WI38 (cell line): Measurements from ENCODE around the gene NKD1.

Experiments
- H3K4me3 ChIP-seq: 2 replicates; pipeline ENCODE4 v1.5.1; 2011; ENCODE audit warnings: low read depth, mild to moderate bottlenecking, control low read depth, low read length
- TF ChIP-seq, protein P1 (sequence below): IDR thresholded peaks from 2 replicates; pipeline ENCODE4 v1.5.1; 2012; ENCODE audit warnings: low read depth, mild to moderate bottlenecking, control low read depth, low read length

NKD1 gene

DNA sequence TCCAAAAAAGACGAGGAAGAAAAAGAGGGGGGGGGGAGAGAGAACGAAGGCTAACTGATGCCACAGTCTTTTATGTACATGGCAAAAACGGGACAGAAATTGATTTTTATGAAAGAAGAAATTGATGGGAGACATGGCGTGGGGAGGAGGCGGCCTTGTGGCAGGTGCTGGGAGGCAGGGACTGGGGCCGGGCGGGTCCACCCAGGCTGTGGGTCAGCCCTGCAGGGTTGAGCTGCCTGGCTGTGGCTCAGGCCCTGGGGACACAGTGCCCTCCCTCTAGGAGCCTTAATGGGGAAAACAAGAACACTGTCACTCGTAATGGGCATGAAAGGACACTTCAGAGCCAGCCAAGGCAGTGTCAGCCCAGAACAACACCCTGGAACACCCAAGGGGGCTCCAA lies 98.1 kb downstream of the NKD1 start:
- H3K4me3 ChIP-seq, result no peak overlapping the region
- TF ChIP-seq, protein P1, sequence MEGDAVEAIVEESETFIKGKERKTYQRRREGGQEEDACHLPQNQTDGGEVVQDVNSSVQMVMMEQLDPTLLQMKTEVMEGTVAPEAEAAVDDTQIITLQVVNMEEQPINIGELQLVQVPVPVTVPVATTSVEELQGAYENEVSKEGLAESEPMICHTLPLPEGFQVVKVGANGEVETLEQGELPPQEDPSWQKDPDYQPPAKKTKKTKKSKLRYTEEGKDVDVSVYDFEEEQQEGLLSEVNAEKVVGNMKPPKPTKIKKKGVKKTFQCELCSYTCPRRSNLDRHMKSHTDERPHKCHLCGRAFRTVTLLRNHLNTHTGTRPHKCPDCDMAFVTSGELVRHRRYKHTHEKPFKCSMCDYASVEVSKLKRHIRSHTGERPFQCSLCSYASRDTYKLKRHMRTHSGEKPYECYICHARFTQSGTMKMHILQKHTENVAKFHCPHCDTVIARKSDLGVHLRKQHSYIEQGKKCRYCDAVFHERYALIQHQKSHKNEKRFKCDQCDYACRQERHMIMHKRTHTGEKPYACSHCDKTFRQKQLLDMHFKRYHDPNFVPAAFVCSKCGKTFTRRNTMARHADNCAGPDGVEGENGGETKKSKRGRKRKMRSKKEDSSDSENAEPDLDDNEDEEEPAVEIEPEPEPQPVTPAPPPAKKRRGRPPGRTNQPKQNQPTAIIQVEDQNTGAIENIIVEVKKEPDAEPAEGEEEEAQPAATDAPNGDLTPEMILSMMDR, result no peak

DNA sequence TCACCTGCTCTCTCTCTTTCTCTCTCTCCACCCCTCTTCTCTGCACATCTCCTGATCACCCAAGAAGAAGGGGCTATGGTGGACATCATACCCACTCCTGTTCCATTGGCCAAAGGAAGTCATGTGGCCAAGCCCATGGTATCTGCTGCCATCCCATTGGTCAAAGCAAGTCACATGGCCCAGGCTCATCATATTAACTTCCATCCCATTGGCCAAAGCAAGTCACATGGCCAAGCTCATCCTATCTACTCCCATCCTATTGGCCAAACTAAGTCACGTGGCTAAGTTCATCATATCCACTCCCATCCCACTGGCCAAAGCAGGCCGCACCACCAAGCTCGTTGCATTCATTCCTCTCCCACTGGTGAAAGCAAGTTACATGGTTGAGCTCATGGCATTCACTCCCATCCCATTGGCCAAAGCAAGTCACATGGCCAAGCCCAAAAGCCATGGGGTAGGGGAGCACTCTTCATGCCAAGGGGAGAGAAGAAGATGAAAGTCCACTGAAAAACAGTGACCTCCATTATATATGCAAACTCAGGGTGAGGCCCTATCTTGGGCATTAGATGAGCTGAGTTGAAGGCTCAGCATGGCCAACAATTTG lies 103.7 kb downstream of the NKD1 start:
- TF ChIP-seq, protein P1, result no peak
- H3K4me3 ChIP-seq, result no peak overlapping the region

DNA sequence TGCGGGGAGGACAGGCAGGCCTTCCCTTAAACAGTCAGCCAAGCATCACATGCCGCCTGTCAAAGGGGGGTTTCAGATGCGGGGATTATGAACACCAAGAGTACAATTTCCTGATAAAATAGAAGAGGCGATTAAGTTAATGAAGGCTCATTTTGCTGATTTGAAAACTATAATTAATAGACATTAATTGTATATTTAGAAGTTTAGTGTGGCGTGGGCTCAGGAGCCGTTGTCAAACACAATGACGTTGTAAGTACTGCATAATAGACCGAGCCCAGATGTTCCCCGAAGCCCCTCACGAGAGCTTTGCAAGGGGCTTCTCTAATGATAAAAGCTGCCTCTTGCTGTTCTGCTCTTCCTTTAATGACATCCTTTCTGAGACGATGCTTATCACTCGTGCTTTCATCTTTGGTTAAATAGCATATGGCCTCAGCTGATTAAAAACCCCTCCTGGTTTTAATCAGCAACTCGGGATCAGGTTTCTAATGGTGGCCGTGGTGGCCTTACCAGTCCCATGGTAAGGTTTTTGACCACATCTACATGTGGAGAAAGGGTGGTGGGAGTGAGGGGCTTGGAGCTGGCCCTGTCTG lies 104.7 kb downstream of the NKD1 start:
- no peak overlapping the region for H3K4me3 ChIP-seq
- TF ChIP-seq, protein P1, result no peak

DNA sequence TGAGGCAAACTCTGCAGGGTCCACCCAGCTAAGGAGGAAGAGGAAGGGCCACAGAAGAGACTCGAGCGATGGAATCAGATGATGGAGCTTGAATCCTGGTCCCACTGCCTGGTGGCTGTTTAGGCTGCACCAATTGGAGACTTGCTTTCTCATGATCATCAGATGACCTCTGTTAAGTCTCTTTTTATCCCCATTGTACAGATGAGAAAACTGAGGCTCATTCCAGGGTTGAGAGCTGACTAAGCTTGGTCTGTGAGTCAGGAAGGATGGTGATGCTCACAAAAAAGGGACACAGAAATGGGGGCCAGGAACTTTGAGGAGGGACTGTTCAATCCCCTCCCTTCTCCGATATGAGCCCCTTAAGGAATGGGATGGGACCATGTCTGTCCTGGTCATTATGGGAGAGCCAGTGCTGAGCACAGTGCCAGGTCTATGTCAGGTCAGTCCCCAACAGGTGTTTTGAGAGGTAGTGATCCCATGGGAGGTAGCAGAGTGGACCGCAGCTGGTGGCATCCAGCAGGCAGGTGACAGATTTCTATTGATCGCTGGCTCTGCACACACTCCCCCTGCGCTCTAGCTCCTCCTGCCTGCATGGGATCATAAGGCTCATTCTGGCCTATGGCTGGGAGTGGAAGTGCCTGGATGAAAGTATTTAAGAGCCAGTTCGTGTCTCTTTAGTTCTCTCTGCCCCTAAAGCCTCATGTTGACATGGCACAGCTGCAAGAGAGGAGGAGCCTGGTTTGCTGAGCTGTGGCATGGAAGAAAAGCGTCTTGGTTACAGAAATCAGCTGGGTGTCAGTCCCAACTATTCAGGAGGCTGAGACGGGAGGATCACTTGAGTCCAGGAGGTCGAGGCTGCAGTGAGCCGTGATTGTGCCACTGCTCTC lies 105.7 kb downstream of the NKD1 start:
- TF ChIP-seq, protein P1, result no peak

DNA sequence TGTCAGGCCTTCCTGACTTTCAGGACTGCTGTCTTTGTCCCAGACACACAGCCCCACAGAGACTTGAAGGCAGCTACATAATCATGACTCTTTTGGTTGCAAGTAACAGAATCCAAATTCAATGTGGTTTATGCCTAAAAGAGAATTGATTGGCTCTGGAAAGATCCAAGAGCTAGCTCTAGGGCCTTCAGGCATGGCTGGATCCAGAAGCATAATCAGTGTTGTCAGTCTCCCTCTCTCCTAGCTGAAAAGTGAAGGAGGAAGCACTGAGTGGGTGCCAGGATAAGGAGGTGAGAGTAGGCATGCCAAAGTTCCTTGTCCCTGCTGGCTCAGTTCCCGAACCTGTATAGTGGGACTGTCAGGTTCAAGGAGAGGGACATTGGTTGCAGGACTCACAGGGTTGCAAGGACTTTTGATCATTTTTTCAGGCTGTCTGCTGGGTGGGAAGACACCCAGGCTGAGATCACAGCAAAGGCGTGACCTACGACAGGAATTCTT lies 107.4 kb downstream of the NKD1 start:
- H3K4me3 ChIP-seq, result no peak overlapping the region
- TF ChIP-seq, protein P1, result no peak

More for the DNA sequence above, 105.7 kb downstream of the NKD1 start:
- no peak overlapping the region for H3K4me3 ChIP-seq

DNA sequence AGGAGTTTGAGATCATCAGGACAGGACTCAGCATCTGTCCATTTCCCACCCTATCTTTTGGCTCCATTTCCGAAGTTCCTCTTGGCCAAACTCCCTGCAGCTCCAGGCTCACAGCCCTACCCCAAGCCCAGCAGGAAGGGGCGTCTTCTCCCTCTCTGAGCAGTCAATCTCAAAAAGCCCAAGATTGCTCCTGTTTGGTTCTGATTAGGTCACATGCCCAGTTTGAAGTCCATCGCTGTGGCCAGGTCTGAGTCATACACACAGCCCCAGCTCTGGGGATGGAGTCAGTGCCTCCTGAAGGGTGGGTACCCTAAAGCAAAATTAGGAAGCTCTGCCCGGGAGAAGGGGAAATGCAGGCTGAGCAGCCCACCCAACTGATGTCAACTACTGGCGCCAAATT lies 109.0 kb downstream of the NKD1 start:
- TF ChIP-seq, protein P1, result no peak
- H3K4me3 ChIP-seq, result no peak overlapping the region
